PC-9 (cell line): ENCODE data around the gene QSER1. TPM values are rescaled to one million over a fixed set of nuclear protein-coding genes. Genes with fewer than 3 reads are reported as not detected.
"Not testable (repeated sequence)": the region's sequence is repeated elsewhere in the genome, so short reads cannot be mapped to it uniquely, and the experiment has no call there.

Experiments used
- BruUV-seq: library from RNA; stranded (reverse); fragments of 400-500 nt; replicated peaks from 2 replicates; lab custom pipeline; 2021; lab: Mats Ljungman, UMichigan
- CTCF ChIA-PET: fragments of 300-600 bp; sonication (Branson Sonifier 250); formaldehyde crosslinking; loops from one replicate; lab custom pipeline; 2022; ENCODE audit warnings: antibody characterized with exemption; lab: Charles Lee
- POLR2A ChIA-PET: fragments of 300-600 bp; sonication (Branson Sonifier 250); formaldehyde crosslinking; loops from one replicate; lab custom pipeline; 2022; ENCODE audit warnings: antibody characterized with exemption; ENCODE audit not compliant: unreplicated experiment; lab: Charles Lee
- DNase-seq, 2 experiments: peaks; one replicate each; pipeline versions ENCODE4 v3.0.0 to v3.0.0-alpha.2; 2015 to 2022; ENCODE audit warnings: mixed read lengths in 1 of 2
- H2AFZ ChIP-seq: fragments of 200-600 bp; sonication (generic); 2 replicates; pipeline ENCODE4 v1.8.1; 2017; ENCODE audit warnings: antibody characterized with exemption
- H3F3A ChIP-seq: fragments of 200-600 bp; sonication (generic); 2 replicates; pipeline ENCODE4 v1.8.1; 2017; ENCODE audit warnings: antibody characterized with exemption, mild to moderate bottlenecking, low read depth; ENCODE audit not compliant: insufficient read depth
- H3K27ac ChIP-seq: fragments of 200-600 bp; sonication (generic); 2 replicates; pipeline ENCODE4 v1.6.1; 2016; ENCODE audit warnings: mixed run types
- H3K27me3 ChIP-seq: fragments of 200-600 bp; sonication (generic); 2 replicates; pipeline ENCODE4 v1.6.1; 2016; ENCODE audit warnings: low read depth, mixed run types; ENCODE audit not compliant: insufficient read depth
- H3K36me3 ChIP-seq: fragments of 200-600 bp; sonication (generic); 2 replicates; pipeline ENCODE4 v1.6.1; 2016; ENCODE audit warnings: low read depth, mixed run types
- H3K4me1 ChIP-seq: fragments of 200-600 bp; sonication (generic); replicated peaks from 2 replicates; pipeline ENCODE4 v1.6.1; 2016; ENCODE audit warnings: mixed run types; ENCODE audit not compliant: insufficient read depth
- H3K4me2 ChIP-seq: fragments of 200-600 bp; sonication (generic); 2 replicates; pipeline ENCODE4 v1.6.1; 2017; ENCODE audit warnings: mixed run types
- H3K4me3 ChIP-seq: fragments of 200-600 bp; sonication (generic); 2 replicates; pipeline ENCODE4 v1.6.1; 2016; ENCODE audit warnings: mixed run types
- H3K79me2 ChIP-seq: fragments of 200-600 bp; sonication (generic); 2 replicates; pipeline ENCODE4 v1.6.1; 2017; ENCODE audit warnings: low read depth, mixed run types
- H3K9me2 ChIP-seq: fragments of 200-600 bp; sonication (generic); 2 replicates; pipeline ENCODE4 v1.8.1; 2017; ENCODE audit warnings: mild to moderate bottlenecking; ENCODE audit not compliant: insufficient read depth
- H3K9me3 ChIP-seq: fragments of 200-600 bp; sonication (generic); 2 replicates; pipeline ENCODE4 v1.8.1; 2016; ENCODE audit warnings: low read depth; ENCODE audit not compliant: insufficient read depth
- H4K20me1 ChIP-seq: fragments of 200-600 bp; sonication (generic); 2 replicates; pipeline ENCODE4 v1.8.1; 2017; ENCODE audit not compliant: insufficient read depth
- EZH2 ChIP-seq: fragments of 200-600 bp; sonication (generic); IDR thresholded peaks from 2 replicates; pipeline ENCODE4 v1.8.0; 2017; ENCODE audit warnings: antibody characterized with exemption, low read depth
- intact Hi-C: fragments of 100-400 bp; cut with micrococcal nuclease; formaldehyde crosslinking; loops from one replicate; pipeline ENCODE4 v1.10.0; 2022; ENCODE audit not compliant: unreplicated experiment
- total RNA-seq: library from RNA; stranded (reverse); gene quantifications from 2 replicates; pipeline ENCODE4 v1.2.3, GENCODE V29; 2021
- TF ChIP-seq, protein P1 (sequence below): fragments of 200-600 bp; sonication (generic); conservative IDR thresholded peaks from 2 replicates; pipeline ENCODE4 v1.6.1; 2017; ENCODE audit warnings: mixed run types, antibody characterized with exemption, mild to moderate bottlenecking, moderate library complexity

QSER1 gene
- total RNA-seq, 1 experiment from 2014 or later, result 60.2 TPM

DNA sequence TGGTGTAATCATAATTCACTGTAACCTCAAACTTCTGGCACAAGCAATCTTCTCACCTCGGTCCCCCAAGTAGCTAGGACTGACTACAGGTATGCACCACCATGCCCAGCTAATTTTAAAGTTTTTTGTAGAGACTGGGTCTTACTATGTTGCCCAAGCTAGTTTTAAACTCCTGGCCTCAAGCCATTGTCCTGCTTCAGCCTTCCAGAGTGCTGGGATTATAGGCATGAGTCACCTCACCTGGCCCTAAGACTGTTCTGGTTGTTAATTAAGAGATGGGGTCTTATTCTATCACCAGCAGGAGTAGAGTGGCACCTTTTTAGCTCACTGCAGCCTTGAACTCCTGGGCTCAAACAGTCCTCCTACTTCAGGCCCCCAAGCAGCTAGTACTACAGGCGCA, 71.1 kb downstream of the QSER1 start:
- Histone ChIP-seq H3K9me3 (no peaks in the 10 kb centered on the region), H3K9me2 (no peaks in the 10 kb centered on the region), H3K4me2 (no peak overlapping the region), H3K36me3 (peaks cover 12% of the 10 kb centered on the region), H3K4me3 (no peak overlapping the region), H4K20me1 (no peaks in the 10 kb centered on the region), H3K4me1 (no peaks in the 10 kb centered on the region), H3K27ac (no peak overlapping the region), H3F3A (peaks cover 5% of the 10 kb centered on the region; the same call in 1 of the 2 replicates), H3K79me2 (peaks cover 5% of the 10 kb centered on the region; the same call in 1 of the 2 replicates), H3K27me3 (no peaks in the 10 kb centered on the region), H2AFZ (no peak overlapping the region)
- ChIA-PET POLR2A (interaction anchor here (0.5 kb wide), 1 partner anchor 41 kb away, joined by 5 read pairs; no protein-coding TSS in a partner anchor), CTCF (interaction anchor here (0.5 kb wide), 1 partner anchor 779 kb away, joined by 3 read pairs; no protein-coding TSS in a partner anchor)
- no TSS peak for BruUV-seq
- TF ChIP-seq, protein P1, sequence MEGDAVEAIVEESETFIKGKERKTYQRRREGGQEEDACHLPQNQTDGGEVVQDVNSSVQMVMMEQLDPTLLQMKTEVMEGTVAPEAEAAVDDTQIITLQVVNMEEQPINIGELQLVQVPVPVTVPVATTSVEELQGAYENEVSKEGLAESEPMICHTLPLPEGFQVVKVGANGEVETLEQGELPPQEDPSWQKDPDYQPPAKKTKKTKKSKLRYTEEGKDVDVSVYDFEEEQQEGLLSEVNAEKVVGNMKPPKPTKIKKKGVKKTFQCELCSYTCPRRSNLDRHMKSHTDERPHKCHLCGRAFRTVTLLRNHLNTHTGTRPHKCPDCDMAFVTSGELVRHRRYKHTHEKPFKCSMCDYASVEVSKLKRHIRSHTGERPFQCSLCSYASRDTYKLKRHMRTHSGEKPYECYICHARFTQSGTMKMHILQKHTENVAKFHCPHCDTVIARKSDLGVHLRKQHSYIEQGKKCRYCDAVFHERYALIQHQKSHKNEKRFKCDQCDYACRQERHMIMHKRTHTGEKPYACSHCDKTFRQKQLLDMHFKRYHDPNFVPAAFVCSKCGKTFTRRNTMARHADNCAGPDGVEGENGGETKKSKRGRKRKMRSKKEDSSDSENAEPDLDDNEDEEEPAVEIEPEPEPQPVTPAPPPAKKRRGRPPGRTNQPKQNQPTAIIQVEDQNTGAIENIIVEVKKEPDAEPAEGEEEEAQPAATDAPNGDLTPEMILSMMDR, result no peak
- no peak for TF ChIP-seq EZH2
- intact Hi-C loops, result loop anchor here (5.0 to 10.0 kb wide), 3 partner anchors 364 to 861 kb away; no protein-coding TSS in a partner anchor
- DNase-seq, result no peak

DNA sequence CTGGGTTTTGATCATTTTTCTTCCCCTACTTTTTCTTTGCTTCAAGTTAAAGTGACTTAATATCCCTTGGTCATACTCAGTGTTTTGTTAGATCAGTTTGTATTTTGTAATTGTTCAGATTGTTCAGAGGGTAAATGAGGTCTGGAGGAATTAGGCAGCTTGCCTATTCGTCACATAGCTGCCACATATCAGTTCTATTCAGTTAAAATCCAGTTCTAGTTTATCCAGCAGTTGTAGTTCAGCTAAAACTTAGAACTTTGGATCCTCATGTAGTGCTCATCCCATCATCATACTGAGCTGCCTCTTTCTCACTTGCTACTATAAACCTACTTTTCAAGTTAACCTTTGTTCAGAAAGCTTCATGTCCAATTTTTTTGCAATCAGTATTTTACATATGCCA, 75.9 kb downstream of the QSER1 start:
- BruUV-seq, result no TSS peak
- H3K27me3 ChIP-seq, result no peaks in the 10 kb centered on the region
- no peaks in the 10 kb centered on the region for H4K20me1 ChIP-seq
- H3K4me2 ChIP-seq, result no peak overlapping the region
- no peak overlapping the region for H3K27ac ChIP-seq
- H3K36me3 ChIP-seq, result peaks cover 27% of the 10 kb centered on the region
- no peak overlapping the region for H3K4me3 ChIP-seq
- CTCF ChIA-PET, result interaction anchor here (0.7 to 0.9 kb wide), 2 partner anchors 13 to 292 kb away, joined by 3 read pairs; no protein-coding TSS in a partner anchor
- POLR2A ChIA-PET, result no interaction called here
- H2AFZ ChIP-seq, result no peak overlapping the region
- no peak for TF ChIP-seq EZH2
- TF ChIP-seq, protein P1, result no peak
- intact Hi-C loops, result loop anchor here (10.0 kb wide), 2 partner anchors 776 to 856 kb away; no protein-coding TSS in a partner anchor
- no peaks in the 10 kb centered on the region for H3K79me2 ChIP-seq
- no peaks in the 10 kb centered on the region for H3F3A ChIP-seq
- DNase-seq, result no peak
- H3K4me1 ChIP-seq, result no peaks in the 10 kb centered on the region
- H3K9me2 ChIP-seq, result no peaks in the 10 kb centered on the region
- no peaks in the 10 kb centered on the region for H3K9me3 ChIP-seq

DNA sequence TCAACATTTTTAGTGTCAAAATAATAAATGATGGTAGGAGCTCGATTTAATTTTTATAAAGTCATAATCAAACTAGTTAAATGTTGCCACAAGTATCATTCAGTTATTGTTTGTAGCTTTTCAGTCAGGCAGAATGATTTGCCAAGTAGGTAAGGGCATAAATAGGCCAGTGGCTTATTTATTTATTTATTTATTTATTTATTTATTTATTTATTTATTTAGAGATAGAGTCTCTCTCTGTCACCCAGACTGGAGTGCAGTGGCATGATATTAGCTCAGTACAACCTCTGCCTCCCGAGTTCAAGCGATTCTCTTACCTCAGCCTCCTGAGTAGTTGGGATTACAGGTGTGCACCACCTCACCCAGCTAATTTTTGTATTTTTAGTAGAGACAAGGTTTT, 79.6 kb downstream of the QSER1 start:
- H3K27me3 ChIP-seq, intact Hi-C loops, H4K20me1 ChIP-seq, POLR2A ChIA-PET, H3K9me2 ChIP-seq, BruUV-seq, H3K27ac ChIP-seq, H3K4me3 ChIP-seq, H2AFZ ChIP-seq, H3K79me2 ChIP-seq, CTCF ChIA-PET, H3F3A ChIP-seq, H3K4me1 ChIP-seq, DNase-seq, H3K9me3 ChIP-seq, H3K4me2 ChIP-seq: not testable (repeated sequence)
- H3K36me3 ChIP-seq, result peaks cover 40% of the 10 kb centered on the region

DNA sequence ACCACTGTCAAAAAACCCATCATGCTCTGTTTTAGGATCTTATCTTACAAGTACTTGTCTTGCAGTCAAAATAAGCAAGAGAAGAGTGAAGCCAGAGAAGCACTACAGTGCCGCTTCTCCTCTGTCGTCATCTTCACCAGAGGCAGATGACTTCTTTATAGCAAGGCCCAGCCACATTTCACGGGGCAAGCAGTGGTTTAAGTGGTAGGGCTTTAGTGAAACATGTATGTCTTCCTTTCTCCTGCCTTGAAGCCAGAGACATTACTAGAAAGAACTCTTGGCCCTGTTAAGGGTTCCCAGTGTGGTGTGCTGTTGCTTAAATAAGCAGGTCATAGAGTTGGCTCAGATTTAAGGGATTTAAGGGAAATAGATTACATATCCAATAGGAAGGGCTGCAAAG, 80.2 kb downstream of the QSER1 start:
- H3K4me3 ChIP-seq, result no peak overlapping the region
- BruUV-seq, result no TSS peak
- intact Hi-C loops, result no loop called here
- no peaks in the 10 kb centered on the region for H3K9me3 ChIP-seq
- ChIA-PET CTCF (no interaction called here), POLR2A (no interaction called here)
- H2AFZ ChIP-seq, result no peak overlapping the region
- no peak overlapping the region for H3K4me2 ChIP-seq
- H3K36me3 ChIP-seq, result peaks cover 45% of the 10 kb centered on the region
- no peak for DNase-seq
- no peaks in the 10 kb centered on the region for H3K79me2 ChIP-seq
- H3F3A ChIP-seq, result no peaks in the 10 kb centered on the region
- no peaks in the 10 kb centered on the region for H3K9me2 ChIP-seq
- H3K27me3 ChIP-seq, result no peaks in the 10 kb centered on the region
- TF ChIP-seq EZH2, result no peak
- TF ChIP-seq, protein P1, result no peak
- no peak overlapping the region for H3K27ac ChIP-seq
- no peaks in the 10 kb centered on the region for H3K4me1 ChIP-seq
- no peaks in the 10 kb centered on the region for H4K20me1 ChIP-seq
